Right ventricle myocardium superior (tissue), 1 donor: Measurements from ENCODE around the gene HLA-DQA1. TPM values are rescaled to one million over a fixed set of nuclear protein-coding genes. Genes with fewer than 3 reads are reported as not detected.
"Not testable (repeated sequence)": the region's sequence is repeated elsewhere in the genome, so short reads cannot be mapped to it uniquely, and the experiment has no call there.

Source experiments
- ATAC-seq: fragments of 200-7000 bp; cut with Tn5 transposase; one replicate; pipeline ENCODE4 v1.9.1; 2020; ENCODE audit warnings: mild to moderate bottlenecking; ENCODE audit not compliant: poor library complexity
- DNase-seq: peaks from one replicate; pipeline ENCODE4 v3.0.0-alpha.2; 2020
- intact Hi-C: fragments of 100-400 bp; cut with DNase I; formaldehyde crosslinking; loops from one replicate; pipeline ENCODE4 v1.11.2; 2022
- total RNA-seq: library from RNA; stranded (reverse); fragmentation: NEBNext Ultra II Directional; extraction: Animal tissue kit (Norgen Biotek cat#: 25700); gene quantifications from one replicate; pipeline ENCODE4 v1.2.1, GENCODE V29; 2021
- donor health status: DM: no; HTN: yes; CAD: no; lungs with severe emphysema.

Gene HLA-DQA1
- total RNA-seq, 1 donor from 2014 or later, result 5.5 TPM

DNA sequence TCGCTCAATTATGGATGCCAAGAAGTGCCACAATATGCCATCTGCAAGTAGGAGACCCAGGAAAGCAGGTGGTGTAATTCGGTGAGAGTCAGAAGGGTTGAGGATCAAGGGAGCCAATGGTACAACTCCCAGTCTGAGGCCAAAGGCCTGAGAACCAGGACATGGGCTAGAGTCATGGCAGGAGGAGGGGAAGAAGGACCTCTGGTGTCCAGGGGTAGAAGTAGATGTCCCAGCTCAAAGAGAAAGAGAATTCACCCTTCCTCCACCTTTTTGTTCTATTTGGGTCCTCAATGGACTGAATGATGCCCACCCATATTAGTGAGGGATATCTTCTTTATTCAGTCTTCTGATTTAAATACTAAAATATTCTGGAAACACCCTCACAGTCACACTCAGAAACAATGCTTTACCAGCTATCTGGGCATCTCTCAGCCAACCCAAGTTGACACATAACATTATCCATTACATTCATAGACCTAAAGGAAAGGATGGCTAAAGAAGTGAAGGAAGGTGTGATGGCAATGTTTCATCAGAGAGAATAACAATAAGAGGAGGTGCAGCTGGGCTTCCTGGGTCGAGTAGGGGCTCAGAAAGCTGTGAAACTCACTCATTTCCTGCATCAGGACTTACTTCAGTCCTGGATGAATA lies 21.2 kb upstream of the HLA-DQA1 start:
- DNase-seq, result no peak
- intact Hi-C loops, result no loop called here
- ATAC-seq, result no peak

DNA sequence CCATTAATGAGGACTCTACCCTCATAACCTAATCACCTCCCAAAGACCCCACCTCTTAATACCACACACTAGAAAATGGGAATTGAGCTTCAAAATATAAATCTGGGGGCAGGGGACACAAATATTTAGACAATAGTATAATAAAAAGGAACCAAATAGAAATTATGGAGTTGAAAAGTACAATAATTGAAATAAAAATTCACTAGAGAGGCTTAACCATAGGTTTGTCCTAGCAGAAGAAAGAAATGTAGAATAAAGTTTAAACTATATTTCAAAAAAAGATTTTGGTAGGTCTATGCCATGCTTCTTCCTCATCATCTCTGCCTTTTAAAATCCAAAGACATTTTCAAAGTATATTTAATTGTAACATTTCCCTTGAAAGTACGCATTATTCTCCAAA lies 19.5 kb upstream of the HLA-DQA1 start:
- intact Hi-C loops, result no loop called here
- DNase-seq (no peak), ATAC-seq (no peak)

DNA sequence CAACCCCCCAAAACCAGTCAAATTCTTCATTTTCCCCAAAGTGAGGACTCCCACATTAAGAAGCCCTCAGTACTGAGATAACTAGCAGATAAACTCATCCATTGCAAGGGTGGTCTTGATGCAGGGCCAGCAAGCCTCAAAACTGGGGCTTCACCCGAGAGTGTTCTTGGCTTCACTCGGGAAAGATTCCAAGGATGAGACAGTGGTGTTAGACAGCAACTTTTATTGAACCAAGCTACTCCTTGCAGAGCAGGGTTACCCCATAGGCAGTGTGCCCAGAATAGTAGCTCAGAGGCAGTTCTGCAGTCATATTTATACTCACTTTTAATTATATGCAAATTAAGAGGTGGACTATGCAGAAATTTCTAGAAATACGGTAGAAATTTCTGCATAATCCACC lies 15.8 kb upstream of the HLA-DQA1 start:
- DNase-seq (no peak), ATAC-seq (no peak)
- intact Hi-C loops, result no loop called here

GRCh38 chr6:32622545-32623401 lies 14.4 kb upstream of the HLA-DQA1 start:
- intact Hi-C loops, result no loop called here
- peak; percentile 75 for ATAC-seq
- DNase-seq, result no peak

- ATAC-seq, result no peak
- intact Hi-C loops, result no loop called here
- DNase-seq, result no peak
These were observed 13.5 kb upstream of the HLA-DQA1 start for GRCh38 chr6:32623693-32624092.

GRCh38 chr6:32624565-32624964 lies 12.6 kb upstream of the HLA-DQA1 start:
- DNase-seq, result no peak
- intact Hi-C loops, result no loop called here
- no peak for ATAC-seq

DNA sequence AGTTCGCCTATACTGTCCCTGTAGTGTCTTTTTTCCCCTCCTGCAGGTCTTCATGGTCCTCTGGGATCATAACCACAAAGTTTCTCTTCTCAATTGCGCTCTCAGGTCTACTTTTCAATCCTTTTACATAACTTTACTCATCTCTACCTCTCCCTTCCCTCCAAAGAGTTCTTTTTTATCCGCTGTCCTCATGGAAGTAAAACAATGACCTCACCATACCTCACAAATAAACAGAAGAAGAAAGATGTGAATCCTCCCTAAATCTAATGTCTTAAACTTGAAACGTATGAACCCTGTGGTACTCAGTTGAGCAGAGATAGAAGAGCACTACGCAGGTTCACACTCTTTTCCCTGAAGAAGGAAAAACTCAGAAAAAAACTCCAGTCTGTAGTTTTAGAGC lies 12.1 kb upstream of the HLA-DQA1 start:
- intact Hi-C loops, result no loop called here
- DNase-seq (no peak), ATAC-seq (no peak)

GRCh38 chr6:32627249-32627648 lies 10.0 kb upstream of the HLA-DQA1 start:
- intact Hi-C loops, result no loop called here

DNA sequence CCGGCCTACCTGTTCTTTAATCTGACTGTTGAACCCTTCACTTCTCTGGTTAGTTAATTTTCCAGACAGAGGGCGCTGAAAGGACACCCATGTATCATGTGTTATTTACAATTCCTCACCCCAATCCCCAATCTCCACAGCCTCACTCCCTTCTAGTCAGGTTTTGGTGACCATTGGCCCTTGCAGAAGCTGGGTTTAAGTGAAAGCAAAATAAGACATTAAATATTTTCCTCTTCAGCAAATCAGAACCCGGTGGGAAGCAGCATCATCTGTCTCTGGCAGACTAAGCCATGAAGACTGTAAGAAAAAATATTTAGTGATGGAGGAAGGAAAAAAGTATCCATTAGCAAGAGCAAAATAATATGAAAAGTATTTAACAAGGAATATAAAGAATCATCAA lies 9.4 kb upstream of the HLA-DQA1 start:
- intact Hi-C loops, result no loop called here
- DNase-seq (no peak), ATAC-seq (no peak)

More at GRCh38 chr6:32627249-32627648, 10.0 kb upstream of the HLA-DQA1 start:
- DNase-seq, result no peak
- ATAC-seq, result no peak

GRCh38 chr6:32629793-32630192 lies 7.4 kb upstream of the HLA-DQA1 start:
- ATAC-seq, intact Hi-C loops, DNase-seq: not testable (repeated sequence)

DNA sequence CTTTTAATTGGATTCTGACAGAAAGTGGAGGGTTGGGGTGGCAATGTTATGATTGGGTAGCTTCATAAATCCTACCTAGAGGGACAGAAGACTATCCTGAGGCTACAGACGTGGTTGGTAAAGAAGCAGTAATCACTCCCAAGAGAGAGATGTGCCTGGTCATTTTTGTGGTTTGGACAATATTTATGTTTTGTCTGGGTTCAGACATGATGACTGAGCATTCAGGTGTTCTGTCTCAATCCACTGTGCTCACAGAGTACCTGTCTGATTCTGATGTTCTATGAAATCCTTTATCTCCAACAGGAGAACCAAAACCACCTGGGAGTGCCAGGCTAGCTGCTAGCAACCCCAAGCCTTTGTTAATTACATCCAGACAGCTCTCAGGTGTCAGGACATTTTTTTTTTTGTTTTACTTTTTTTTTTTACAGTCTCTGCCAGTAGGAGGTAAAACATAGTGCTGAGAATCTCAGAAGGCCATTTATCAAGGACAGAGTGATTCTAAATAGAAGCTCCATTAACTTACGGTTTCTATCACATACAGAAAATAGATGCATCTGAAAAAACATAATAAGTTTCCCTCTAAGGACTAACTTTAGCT lies 1.6 kb upstream of the HLA-DQA1 start:
- DNase-seq (no peak), ATAC-seq (no peak)
- intact Hi-C loops, result no loop called here

- ATAC-seq (no peak), DNase-seq (no peak)
- intact Hi-C loops, result no loop called here
These were observed 677 bp downstream of the HLA-DQA1 start for GRCh38 chr6:32637883-32638282.

DNA sequence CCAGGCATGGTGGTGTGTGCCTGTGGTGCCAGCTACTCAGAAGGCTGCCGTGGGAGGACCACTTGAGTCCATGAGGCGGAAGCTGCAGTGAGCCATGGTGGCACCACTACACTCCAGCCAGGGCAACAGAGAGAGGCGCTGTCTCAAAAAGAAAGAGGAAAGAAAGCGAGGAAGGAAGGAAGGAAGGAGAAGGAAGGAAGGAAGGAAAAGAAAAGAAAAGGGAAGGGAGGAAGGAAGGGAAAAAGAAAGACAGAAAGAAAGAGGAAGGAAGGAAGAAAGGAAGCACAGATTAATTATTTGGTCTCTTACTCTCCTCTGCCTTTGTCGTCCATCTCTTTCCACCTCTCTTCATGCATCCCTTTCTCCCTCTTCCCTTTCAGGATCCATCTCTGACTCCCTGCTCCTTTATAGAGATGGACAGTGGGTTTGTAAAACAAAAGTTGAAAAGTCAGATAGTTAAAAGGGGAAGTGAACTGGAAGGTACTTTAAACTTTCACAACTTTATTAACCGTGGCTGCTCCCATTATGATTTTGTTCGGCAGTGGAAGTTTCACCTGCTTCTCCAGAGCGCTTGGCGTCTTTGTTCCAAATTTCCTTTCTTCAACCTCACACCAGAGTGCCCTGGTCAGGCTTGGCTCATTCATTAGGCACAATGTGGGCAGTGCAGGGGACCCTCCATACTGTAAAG lies 1.5 kb downstream of the HLA-DQA1 start:
- DNase-seq (no peak), ATAC-seq (no peak)
- intact Hi-C loops, result no loop called here

DNA sequence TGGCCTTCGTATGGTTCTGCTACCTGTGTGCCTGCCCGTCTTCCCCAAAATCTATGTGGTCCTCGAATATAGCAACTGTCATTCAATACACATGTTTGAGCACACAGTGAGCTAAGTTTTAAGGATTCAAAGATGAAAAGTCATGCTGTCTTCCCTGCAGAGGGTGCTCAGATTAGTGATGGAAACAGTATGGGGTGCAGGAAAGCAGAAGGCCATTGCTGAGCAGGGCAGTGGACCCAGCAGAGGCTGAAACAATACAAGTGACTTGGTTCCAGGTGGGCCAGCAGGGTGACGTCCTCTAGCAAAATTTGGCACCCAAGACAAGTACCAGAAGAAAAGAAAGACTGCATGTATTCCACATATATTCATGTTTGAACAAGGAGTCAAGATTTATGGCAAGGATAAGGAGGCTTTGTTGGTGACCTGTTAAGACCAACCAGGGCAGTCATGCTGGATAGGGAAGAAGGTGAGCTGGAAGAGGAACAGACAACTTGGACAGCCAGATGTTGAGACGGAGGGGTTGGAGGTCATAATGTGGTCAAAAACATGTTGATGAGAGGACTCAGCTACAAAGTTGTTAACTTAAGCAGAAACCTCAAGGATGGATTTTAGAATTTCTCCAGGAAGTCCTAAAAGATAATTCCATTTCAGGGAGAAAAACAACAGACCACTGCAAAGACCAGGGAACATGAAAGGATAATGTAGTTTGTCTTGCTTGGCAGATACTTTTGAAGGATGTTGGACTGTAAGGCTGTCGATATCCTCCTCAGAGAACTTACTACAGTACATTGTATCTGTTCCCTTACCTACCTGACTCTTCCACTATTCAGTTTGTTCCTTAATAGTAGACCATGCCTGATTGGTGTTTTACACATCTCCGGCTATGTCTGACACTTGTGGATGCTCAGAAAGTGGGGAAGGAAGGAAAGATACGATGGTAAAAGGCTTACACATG lies 2.5 kb downstream of the HLA-DQA1 start:
- intact Hi-C loops, result no loop called here
- no peak for ATAC-seq
- DNase-seq, result no peak

DNA sequence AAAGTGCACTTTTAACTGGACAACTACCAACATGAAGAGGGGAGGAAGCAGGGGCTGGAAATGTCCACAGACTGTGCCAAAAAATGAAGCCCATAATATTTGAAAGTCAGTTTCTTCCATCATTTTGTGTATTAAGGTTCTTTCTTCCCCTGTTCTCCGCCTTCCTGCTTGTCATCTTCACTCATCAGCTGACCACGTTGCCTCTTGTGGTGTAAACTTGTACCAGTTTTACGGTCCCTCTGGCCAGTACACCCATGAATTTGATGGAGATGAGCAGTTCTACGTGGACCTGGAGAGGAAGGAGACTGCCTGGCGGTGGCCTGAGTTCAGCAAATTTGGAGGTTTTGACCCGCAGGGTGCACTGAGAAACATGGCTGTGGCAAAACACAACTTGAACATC lies 3.9 kb downstream of the HLA-DQA1 start:
- intact Hi-C loops, result no loop called here
- ATAC-seq, result no peak
- no peak for DNase-seq

- intact Hi-C loops, DNase-seq, ATAC-seq: not testable (repeated sequence)
These were observed 4.8 kb downstream of the HLA-DQA1 start for GRCh38 chr6:32641785-32642719.

DNA sequence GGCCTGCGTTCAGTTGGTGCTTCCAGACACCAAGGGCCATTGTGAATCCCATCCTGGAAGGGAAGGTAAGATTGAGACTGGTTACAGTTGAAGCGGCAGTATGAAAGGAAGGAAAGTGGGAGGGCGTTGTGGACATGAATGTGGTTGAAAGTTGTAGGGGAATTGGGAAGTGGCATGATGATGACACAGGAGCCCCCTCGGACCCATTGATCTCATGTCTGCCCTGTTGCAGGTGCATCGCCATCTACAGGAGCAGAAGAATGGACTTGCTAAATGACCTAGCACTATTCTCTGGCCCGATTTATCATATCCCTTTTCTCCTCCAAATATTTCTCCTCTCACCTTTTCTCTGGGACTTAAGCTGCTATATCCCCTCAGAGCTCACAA lies 5.5 kb downstream of the HLA-DQA1 start:
- ATAC-seq (no peak), DNase-seq (no peak)
- intact Hi-C loops, result no loop called here
